ENCODE data around the gene BRD3. TPM values are rescaled to one million over a fixed set of nuclear protein-coding genes. Genes with fewer than 3 reads are reported as not detected.
A peak's percentile ranks its signal among the peaks of the same experiment; 100 is the strongest.

The BRD3 gene
- total and polyA plus RNA-seq, 3 donors from 2014 or later, result 30.2 to 64.5 (median 44.3) TPM

DNA sequence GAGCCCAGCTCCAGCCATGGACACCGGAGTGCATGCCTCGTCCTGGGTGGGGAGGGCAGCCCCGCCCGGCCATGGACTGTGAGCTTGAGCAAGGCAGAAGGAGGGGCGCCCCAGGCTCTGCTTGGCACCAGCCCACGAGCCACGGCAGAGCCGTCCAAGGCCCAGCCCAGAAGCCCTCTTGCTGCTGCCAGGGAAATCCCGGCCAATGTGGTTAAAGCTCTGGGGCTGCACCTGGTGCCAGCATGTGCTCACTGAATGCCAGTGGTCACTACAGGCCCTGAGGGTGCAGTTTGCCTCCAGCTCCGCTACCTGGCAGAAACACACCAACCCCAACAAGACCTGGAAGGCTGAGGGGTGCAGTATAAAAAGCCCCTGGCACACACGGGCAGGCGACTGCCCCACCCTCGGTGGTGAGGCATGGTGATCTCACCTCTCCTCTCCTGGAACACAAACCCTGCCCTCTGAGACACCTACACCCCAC is 11.8 kb downstream of the BRD3 start:
- H3K4me1 ChIP-seq, result peaks cover 54% of the 10 kb centered on the region
- TF ChIP-seq, protein P1, sequence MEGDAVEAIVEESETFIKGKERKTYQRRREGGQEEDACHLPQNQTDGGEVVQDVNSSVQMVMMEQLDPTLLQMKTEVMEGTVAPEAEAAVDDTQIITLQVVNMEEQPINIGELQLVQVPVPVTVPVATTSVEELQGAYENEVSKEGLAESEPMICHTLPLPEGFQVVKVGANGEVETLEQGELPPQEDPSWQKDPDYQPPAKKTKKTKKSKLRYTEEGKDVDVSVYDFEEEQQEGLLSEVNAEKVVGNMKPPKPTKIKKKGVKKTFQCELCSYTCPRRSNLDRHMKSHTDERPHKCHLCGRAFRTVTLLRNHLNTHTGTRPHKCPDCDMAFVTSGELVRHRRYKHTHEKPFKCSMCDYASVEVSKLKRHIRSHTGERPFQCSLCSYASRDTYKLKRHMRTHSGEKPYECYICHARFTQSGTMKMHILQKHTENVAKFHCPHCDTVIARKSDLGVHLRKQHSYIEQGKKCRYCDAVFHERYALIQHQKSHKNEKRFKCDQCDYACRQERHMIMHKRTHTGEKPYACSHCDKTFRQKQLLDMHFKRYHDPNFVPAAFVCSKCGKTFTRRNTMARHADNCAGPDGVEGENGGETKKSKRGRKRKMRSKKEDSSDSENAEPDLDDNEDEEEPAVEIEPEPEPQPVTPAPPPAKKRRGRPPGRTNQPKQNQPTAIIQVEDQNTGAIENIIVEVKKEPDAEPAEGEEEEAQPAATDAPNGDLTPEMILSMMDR (IDR thresholded peaks at IDR 0.05), result no peak
- no peak for TF ChIP-seq POLR2A (IDR thresholded peaks at IDR 0.05)
- WGBS, 2 donors, result 27 to 50% methylated on average over 2 to 13 of the region's 13 CpGs
- H3K4me3 ChIP-seq, result no peak overlapping the region
- H3K9me3 ChIP-seq, result no peaks in the 10 kb centered on the region
- H3K27me3 ChIP-seq, result no peaks in the 10 kb centered on the region
- no peaks in the 10 kb centered on the region for H3K36me3 ChIP-seq (ENCODE audit: low read depth, missing control alignments)
- intact Hi-C loops (cut with DNase I; ENCODE audit: low total_unique reads), result no loop called here
- H3K27ac ChIP-seq, result no peak overlapping the region
- DNase-seq, result peak; percentile 76

DNA sequence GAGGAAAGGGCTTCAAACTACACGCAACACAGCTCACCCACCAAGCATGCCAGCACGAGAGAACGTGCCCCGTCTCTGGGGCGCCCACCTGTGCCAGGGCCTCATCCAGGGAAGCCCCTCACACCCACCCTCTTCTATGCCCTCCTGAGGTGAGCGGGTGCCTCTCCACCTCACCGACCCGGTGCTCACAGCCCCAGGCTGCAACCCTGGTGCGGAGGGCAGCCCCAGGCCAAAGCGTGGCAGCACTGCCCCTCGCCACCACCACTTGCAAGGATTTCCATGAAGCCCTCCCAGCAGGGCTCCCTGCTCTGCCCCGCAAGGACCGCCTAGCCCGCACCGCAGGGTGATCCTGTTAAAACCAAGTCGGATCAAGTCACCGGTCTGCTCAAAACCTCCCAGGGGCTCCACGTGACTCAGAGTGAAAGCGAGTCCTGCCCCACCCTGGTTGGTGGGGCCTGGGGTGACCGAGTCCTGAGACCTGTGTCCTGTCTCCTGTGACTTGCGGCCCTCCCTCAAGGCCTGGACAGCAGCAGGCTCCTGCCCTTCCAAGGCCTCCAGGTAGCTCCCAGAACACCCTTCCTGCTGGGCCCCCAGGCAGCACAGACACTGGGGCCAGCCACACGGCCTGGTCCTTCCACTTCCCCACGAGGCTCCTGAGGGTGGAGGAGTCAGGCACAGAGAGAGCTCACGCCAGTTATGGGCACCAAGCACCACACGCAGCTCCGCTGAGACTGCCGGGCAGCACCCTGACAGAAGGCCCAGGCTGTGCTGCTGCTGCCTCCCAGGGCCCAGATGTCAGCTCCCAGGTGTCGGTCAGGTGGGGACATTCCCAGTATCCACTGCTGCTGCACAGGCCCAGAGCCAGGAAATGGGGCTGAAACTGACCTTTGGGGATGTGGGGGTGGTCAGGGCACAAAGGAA is 12.7 kb downstream of the BRD3 start:
- H3K4me1 ChIP-seq, result peaks cover 49% of the 10 kb centered on the region
- WGBS, 2 donors, result 85 to 91% methylated on average over 19 to 25 of the region's 28 CpGs
- no peak for DNase-seq
- TF ChIP-seq POLR2A (IDR thresholded peaks at IDR 0.05), result no peak
- TF ChIP-seq, protein P1 (IDR thresholded peaks at IDR 0.05), result no peak
- intact Hi-C loops (cut with DNase I; ENCODE audit: low total_unique reads), result no loop called here
- H3K27me3 ChIP-seq, result no peaks in the 10 kb centered on the region
- no peaks in the 10 kb centered on the region for H3K36me3 ChIP-seq (ENCODE audit: low read depth, missing control alignments)
- H3K4me3 ChIP-seq, result no peak overlapping the region
- H3K27ac ChIP-seq, result no peak overlapping the region
- H3K9me3 ChIP-seq, result no peaks in the 10 kb centered on the region

DNA sequence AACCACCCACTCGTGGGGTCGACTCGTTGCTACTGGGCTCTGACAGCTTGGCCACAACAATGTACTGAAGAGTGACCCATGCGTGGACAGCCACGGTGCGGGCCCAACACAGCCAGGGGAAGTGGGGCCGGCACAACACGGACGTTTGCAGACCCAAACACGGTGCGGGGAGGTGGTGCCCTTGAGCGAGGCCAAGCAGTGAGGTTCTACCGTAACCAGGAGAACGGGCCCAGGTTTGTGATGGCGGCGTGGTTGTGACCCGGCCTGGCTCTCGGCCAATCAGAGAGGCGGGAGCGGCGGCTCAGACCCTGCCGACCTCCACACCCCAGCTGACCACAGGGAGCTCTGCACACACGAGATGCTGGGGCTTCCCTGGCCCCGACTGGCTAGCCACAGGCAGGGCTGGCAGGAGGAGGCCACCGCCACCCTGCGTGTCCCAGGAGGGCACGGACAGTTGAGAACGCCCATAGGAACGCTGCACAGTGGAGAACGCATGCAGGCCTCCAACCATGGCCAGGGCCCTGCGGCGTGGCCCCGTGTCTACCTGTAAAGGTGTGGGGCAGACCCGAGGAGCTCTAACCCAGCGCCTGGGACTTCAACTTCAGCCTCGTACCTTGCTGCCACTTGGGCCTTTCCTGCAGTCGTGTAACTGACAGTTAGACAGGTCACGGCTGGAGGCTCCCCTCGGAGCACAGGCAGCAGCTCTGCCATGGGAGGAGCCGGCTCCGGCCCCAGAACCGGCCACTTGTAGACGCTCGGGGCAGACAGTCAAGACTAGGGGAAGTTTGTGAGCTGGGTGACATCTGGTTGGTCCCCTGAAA is 13.7 kb downstream of the BRD3 start:
- no peak overlapping the region for H3K27ac ChIP-seq
- intact Hi-C loops (cut with DNase I; ENCODE audit: low total_unique reads), result no loop called here
- H3K36me3 ChIP-seq (ENCODE audit: low read depth, missing control alignments), result no peaks in the 10 kb centered on the region
- H3K9me3 ChIP-seq, result no peaks in the 10 kb centered on the region
- no peak for TF ChIP-seq POLR2A (IDR thresholded peaks at IDR 0.05)
- TF ChIP-seq, protein P1 (IDR thresholded peaks at IDR 0.05), result no peak
- H3K4me3 ChIP-seq, result no peak overlapping the region
- WGBS, 2 donors, result 86 to 94% methylated on average over 11 to 44 of the region's 44 CpGs
- peaks cover 52% of the 10 kb centered on the region for H3K4me1 ChIP-seq
- no peak for DNase-seq
- no peaks in the 10 kb centered on the region for H3K27me3 ChIP-seq

DNA sequence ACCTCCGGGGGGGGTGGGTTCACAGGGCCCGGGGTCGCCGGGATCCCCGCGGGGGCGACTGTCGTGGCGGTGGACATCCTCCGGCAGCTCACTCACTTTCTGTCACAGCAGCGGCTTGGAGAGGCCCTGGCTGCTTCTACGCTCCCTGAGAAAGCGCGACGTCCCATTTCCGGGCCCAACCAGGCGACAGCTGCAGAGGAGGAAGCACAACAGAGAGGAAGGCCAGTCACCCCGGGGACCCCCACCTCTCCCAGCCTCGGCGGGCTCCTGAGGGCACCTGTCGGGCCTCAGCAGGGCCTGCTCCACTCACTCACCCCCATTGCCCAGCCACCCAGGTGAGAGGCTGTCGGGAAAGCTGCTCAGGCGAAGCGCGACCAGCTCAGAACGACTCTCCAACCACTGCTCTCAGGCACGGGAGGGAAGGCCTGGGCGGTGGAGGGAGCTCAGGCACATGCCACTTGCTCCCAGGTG is 14.4 kb downstream of the BRD3 start:
- intact Hi-C loops (cut with DNase I; ENCODE audit: low total_unique reads), result no loop called here
- H3K27me3 ChIP-seq, result no peaks in the 10 kb centered on the region
- H3K4me3 ChIP-seq, result no peak overlapping the region
- TF ChIP-seq, protein P1 (IDR thresholded peaks at IDR 0.05), result no peak
- TF ChIP-seq POLR2A (IDR thresholded peaks at IDR 0.05), result no peak
- no peaks in the 10 kb centered on the region for H3K36me3 ChIP-seq (ENCODE audit: low read depth, missing control alignments)
- H3K27ac ChIP-seq, result no peak overlapping the region
- 81 to 93% methylated on average over 12 to 21 of the region's 28 CpGs for WGBS, 2 donors
- H3K9me3 ChIP-seq, result no peaks in the 10 kb centered on the region
- DNase-seq, result no peak
- H3K4me1 ChIP-seq, result peaks cover 47% of the 10 kb centered on the region

Measured in testis (tissue), 3 donors.